Fibroblast of the aortic adventitia (primary cell): ENCODE results near the gene YWHAH. TPM values are rescaled to one million over a fixed set of nuclear protein-coding genes. Genes with fewer than 3 reads are reported as not detected.

Experiments used
- DNase-seq: peaks from one replicate; pipeline ENCODE4 v3.0.0-alpha.2; 2010; ENCODE audit warnings: low read depth
- H3K4me3 ChIP-seq: 2 replicates; pipeline ENCODE4 v1.5.1; 2011; ENCODE audit warnings: low read depth, mild to moderate bottlenecking, control low read depth, low read length, moderate library complexity
- CTCF ChIP-seq: IDR thresholded peaks from 2 replicates; pipeline ENCODE4 v1.5.1; 2011; ENCODE audit warnings: mild to moderate bottlenecking, low read length, control low read depth, inconsistent platforms; ENCODE audit not compliant: insufficient read depth
- total RNA-seq: library from RNA; depleted of rRNA; stranded (reverse); fragments of >200 nt; gene quantifications from 2 replicates; pipeline ENCODE4 v1.2.3, GENCODE V29; 2012; ENCODE audit warnings: low replicate concordance

YWHAH gene
- total RNA-seq, 1 donor = 174 TPM

GRCh38 chr22:31952094-31952401 lies 7.7 kb downstream of the YWHAH start:
- no peak for DNase-seq
- H3K4me3 ChIP-seq = no peak overlapping the region
- TF ChIP-seq CTCF = no peak

GRCh38 chr22:31952472-31952871 lies 8.1 kb downstream of the YWHAH start:
- TF ChIP-seq CTCF = no peak
- DNase-seq = peak; percentile 92
- no peak overlapping the region for H3K4me3 ChIP-seq

- H3K4me3 ChIP-seq = no peak overlapping the region
- TF ChIP-seq CTCF = no peak
- no peak for DNase-seq
These were observed 8.9 kb downstream of the YWHAH start for GRCh38 chr22:31953261-31953660.

GRCh38 chr22:31954535-31955523 lies 10.5 kb downstream of the YWHAH start:
- no peak for TF ChIP-seq CTCF
- no peak overlapping the region for H3K4me3 ChIP-seq
- no peak for DNase-seq

GRCh38 chr22:31956360-31956759 lies 12.0 kb downstream of the YWHAH start:
- no peak for DNase-seq
- H3K4me3 ChIP-seq = no peak overlapping the region
- TF ChIP-seq CTCF = no peak

GRCh38 chr22:31957970-31958594 lies 13.7 kb downstream of the YWHAH start:
- TF ChIP-seq CTCF = no peak
- H3K4me3 ChIP-seq = no peak overlapping the region
- DNase-seq = no peak
